ENCODE results near the gene CCDC185.

Gene CCDC185

DNA sequence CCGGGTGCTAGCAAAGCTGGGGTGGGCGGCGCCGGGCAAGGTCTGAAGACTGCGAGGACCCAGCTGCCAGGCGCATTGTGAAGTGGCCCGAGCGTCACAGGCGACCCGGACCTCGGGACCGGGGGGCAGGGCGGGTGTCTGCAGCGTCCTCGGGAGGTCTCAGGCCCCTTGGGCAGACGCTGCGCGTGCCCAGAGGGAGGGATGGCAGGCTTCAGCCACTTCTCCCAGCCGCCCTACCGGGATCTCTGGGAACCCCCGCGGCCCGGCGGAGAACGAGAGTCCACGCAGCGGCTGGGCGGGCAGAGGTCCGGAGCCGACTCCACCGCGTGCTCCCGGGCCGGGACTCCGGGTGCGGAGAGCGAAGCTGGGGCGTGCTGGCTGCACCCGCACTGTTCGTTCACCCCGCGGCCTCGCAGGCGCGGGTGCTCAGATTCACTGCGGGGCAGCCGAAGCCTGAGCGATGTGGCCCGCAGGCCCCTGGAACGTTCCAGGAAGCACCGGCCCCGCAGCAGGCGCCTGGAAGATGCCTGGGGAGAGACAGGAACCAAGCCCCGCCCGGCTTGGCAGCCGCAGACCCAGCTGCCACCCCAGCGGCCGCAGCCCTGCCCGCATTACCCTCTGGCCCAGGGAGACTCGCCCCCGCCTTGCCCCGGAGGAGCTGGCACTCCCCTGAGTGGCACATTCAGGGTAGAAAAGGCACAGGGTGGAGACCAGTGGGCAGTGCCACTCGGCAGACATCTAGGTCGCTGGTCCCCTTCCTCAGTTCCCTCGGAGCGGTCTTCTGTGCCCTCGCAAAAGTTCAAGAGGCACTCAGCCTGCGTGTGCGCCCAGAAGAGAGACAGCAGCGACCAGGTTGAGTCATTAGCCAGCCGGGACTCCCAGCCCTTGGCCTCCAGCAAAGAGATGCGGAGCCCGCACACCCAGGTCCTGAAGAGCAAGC is at the start of gene CCDC185:
CCDC185 (plus strand) TSS at position 141 of the 940 bp plus-strand sequence; CDS start at position 202, 61 bp downstream.
- no peak for DNase-seq (ENCODE audit: low spot score)

DNA sequence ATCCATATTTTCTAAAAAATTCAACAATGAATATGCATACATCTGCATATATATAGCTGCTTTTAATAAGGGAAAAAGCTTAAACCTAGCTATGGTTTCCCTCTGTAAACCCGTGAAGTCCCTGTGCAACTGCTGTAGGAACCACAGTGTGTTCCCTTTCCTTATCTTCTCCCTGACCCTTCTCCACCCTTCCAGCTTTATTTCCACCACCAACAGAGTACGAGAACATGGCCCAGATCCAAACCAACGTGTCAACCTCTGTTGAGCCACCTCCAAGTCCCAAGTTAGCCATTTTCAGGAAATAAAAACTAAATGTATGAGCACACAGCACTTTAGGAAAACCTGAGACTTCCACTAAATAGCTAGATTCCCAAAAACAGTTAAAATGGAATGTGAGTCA is 49.5 kb upstream of the CCDC185 start:
- no peak for DNase-seq (ENCODE audit: low spot score)

DNA sequence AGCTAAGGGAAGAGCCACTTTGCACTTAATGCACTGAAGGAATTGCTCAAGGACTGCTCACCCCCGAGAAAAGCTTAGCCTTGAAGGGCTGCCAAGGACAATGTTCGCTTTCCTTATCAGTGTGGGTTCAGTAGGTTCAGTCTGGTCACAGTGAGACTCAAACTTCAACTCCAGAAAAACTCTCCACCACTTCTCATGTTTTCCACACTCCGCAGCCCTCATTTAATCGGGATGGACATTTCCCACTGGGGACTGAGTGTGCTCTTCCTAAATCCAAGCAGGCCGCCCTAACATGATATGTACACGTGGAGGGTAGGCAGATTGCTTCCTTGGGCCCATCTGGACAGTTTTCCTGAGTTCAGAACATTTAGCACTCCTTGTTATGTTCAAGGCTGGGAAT is 48.7 kb upstream of the CCDC185 start:
- DNase-seq (ENCODE audit: low spot score) = no peak

DNA sequence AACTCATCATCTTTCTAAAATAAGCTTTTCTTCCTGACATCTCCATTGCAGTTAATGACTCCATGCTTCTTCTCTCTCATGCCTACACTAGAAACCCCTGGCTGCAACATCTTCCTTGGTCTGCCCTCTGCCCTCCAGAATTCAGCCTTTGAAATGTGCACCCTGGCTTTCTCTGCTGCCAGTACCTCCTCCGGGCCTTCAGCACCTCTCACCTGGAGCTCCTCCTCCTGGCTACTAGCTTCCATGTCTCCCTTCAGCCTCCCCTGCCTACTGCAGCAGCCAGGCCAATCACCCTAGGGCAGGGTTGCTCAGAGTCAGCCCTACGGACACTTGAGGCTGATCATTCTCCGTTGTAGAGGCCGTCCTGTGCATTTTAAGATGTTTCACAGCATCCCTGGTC is 47.5 kb upstream of the CCDC185 start:
- DNase-seq (ENCODE audit: low spot score) = no peak

DNA sequence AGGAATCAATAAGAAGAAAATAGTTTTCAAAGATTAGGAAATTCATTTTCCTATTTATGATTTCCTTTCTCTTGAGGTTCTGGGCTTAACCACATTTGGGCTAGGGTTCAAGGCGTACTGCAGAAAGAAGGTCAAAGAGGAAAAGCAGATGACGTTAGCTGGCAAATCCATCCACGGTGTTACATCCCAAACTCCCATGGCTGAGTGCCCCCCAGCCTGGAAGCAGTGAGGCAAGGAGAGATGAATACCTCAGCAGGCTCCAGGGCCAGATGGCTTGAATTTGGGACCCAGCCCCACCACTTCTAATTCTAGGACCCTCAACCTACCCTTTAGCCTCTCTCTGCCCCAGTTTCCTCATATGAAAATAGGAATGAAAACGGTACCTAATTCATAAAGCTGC is 46.9 kb upstream of the CCDC185 start:
- DNase-seq (ENCODE audit: low spot score) = no peak

DNA sequence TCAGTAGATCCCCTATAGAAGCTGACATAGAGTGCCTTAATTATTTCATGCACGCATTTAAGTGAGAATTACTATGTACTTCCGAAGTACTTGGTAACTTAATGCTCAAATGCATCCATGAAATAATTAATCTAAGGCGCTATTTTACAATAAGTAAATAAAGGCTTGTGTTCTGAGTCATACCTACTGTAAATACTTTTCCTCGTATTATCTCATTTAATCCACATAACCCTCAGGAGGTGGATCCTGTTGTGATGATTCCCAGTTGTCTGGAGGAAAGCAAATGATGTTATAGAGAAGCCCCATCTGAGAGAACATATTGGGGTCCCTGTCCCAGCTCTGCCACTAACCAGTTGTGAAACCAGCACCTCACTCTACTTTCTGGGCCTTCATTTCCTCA is 45.6 kb upstream of the CCDC185 start:
- no peak for DNase-seq (ENCODE audit: low spot score)

DNA sequence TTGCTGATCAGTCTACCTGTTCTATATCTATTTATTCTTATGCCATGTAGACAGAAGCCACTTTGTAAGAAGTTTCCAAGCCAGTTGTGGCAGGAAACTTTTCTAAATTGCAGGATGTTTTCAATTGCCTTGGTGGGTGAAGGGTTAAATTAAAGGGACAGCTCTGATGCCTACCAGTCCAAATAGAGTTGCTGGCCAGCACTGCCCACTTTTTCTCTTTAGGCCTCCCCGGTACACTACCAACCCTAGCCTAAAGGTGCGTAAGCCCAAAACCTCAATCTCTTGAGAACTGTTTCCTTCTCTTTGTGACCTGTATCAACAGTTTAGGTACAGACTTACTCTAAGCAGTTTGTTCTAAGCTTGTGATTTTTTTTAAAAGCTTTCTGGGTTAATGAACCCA is 44.8 kb upstream of the CCDC185 start:
- DNase-seq (ENCODE audit: low spot score) = no peak

DNA sequence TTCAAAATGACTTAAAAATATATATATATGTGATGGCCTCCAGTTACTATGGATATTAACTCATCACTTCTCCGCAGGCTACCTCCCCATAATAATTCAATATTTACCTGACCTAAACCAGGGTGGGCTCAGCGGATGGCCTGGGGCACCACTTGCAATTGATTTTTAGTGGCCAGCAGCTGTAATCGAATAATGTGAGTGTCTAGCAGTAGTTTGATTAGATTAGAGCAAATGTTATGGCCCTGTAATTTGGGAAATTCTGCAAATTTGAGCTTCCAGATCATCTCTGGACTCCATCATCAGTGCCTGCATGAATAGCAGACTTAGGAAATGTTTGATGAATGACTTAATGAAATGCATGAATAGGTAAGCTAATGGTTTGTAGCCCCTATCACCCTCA is 44.0 kb upstream of the CCDC185 start:
- DNase-seq (ENCODE audit: low spot score) = no peak

DNA sequence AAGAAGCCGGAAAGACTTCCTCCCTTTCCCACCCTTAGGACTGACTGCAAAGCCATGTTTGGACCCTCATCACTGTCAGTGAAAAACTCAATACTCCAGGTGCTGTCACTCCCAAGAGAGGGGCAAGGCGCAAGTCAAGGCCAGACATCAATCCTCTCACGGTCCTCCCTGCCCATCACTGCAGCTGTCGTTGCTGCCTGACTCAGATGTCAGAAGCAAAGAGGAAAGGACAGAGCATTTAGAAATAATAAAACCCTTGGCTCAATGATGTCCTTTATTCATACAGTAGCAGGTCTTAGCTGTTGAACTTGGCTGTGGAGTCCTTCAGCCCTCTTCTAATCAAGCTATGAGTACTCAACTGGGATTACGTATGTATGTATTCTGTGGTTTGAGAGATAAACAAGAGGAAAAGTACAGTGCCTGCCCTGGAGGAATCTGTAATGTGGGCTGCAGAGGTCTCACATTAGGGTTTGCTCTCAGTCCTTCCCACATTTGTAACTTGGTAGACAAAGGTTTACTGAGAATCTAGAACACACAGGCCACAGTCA is 42.8 kb upstream of the CCDC185 start:
- DNase-seq (ENCODE audit: low spot score) = no peak

DNA sequence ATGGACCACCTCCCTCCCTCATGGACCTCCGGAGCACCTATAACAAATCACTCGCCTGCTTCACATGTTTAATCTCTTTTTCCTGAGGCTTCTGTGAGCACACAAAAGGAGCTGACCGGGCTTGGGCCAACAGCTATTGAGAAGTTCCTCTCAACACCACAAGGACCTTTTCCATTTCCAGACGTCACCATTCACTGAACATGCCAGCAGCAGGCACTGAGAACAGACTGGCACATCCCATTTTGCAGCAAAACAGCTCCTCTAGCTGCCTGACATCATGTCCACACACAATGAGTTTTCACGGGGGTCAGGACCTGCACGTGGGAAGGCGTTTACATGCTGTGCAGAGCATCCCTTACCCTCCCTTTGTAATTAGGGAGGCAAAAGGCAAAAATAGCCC is 40.3 kb upstream of the CCDC185 start:
- DNase-seq (ENCODE audit: low spot score) = no peak

DNA sequence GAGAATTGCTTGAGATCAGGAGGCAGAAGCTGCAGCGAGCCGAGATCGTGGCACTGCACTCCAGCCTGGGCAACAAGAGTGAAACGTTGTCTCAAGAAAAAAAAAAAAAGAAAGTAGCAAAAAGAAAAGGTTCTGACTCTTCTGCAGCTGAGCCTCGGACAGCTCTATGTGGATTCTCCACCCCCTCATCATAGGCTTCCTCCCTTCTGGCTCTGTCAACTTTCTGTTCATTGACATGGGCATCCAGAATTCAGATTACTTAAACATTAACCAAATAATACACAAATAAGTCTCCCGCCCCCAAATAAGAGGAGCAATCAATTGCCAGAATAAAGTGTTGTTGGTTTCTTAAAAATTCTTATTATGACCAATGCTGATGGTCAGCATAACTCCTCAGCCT is 39.3 kb upstream of the CCDC185 start:
- no peak for DNase-seq (ENCODE audit: low spot score)

DNA sequence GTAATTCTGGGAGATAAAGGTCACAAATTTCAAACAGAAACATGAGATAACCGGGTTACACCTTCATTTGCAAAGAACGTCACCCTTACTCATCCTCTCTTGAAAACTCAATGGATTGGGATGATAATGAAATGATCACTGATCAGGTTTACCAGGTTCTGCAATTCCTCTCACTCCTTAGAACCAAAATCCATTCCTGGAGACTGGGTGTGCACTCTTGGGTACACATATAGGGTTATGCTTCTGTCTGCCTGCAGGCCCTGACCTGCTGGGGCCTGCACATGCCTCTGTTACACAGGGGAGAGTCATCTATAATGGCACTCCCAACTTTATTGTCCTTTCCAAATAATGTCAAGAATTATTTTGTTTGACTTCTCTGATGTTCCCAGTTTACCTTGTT is 37.5 kb upstream of the CCDC185 start:
- DNase-seq (ENCODE audit: low spot score) = no peak

DNA sequence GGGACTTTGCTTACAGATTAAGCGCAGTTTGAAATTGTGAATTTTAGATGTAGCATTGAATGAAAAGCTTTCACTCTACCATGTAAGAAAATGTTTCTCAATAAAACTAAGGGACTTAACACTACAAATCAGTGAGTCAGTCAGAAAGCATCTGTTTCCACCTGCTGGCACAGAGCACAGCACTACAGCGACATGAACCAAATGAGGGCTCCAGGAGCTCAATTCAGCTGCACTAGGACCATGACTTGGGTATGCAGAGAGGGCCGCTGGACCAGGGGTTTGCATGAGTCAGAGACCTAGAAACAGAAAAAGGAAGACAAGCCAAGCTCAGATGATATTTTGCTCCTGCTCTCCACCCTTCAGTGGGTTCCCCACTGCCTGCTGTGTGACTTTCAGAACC is 34.4 kb upstream of the CCDC185 start:
- no peak for DNase-seq (ENCODE audit: low spot score)

DNA sequence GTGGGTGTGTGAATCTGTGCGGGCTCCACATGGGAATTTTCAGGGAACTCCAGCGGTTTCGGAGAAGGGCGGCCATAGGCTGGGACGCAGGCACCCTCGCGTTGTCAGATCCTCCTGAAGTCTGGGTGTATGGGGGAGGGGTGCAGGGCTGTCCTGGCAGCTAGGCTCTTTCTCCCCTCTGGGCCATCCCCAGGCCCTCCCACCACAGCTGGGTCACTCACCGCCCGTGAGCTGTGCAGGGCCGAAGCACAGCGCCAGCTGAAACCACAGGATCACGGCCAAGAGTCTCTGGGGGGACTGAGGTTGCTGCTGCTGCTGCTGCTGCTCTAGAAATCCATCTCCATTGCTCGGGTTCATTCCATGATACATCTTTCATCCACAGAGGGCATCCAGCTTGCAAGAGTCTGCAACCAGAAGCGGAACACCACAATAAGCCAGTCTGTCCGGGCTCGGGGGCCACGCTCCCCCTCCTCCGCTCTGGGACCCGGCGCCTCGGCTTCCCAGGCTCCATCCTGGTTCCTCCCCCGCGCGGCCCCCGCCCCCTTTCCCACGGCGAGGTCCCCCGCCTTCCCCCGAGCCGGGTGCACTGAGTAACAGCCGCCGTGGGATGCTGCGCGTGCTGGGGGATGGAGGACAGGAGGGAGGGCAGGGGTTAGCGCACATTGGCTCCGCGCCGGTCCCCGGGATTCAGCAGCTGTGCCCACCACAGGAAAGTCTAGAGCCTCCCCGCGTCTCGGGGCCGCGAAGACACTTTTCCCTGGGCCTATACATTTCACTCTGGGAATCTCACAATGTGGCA is 30.0 kb upstream of the CCDC185 start:
- peak; percentile 28 for DNase-seq (ENCODE audit: low spot score)

DNA sequence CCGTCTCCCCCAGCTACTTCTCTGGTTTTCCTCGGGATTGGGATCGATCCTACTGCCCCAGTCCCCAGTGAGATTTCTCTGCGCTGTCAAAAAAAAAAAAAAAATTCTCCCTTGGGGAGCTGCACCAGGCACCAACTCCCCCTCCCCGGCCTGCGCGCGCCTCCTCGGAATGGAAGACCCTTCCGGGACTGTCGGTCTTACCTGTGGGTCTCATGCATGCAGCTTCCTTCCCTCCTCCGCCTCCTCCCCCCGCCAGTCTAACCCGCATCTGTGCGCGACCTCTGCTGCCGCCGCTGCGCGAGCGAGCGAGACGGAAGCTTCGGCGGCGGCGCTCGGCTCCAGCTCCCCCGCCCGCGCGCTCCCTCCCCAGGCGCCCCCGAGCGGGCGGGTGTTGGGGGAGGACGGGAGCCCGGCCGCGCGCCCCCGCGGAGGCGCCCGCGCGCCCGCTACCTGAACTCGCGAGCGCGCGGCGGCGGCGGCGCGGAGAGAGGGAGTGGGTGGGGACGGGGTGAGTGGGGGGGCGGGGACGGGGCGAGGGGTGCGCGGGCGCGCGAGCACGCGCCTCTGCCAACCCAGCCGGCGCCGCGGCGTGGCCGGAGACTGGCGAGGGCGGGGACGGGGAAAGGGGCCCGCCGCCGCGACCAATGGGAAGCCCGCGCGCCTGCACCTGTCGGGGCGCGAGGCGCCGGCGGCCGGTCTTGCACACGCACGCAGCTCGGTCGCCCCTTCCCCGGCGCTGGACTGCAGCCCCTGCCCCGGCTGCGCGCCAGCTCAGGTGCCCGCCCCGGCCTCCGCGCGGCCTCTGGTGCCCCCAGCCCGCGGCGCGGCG is 29.1 kb upstream of the CCDC185 start, which contains the start of gene SUSD4:
SUSD4 (minus strand) TSS at position 321 of the 829 bp plus-strand sequence. CDS start 751 bp downstream, outside the sequence.
- DNase-seq (ENCODE audit: low spot score) = peak; percentile 53

DNA sequence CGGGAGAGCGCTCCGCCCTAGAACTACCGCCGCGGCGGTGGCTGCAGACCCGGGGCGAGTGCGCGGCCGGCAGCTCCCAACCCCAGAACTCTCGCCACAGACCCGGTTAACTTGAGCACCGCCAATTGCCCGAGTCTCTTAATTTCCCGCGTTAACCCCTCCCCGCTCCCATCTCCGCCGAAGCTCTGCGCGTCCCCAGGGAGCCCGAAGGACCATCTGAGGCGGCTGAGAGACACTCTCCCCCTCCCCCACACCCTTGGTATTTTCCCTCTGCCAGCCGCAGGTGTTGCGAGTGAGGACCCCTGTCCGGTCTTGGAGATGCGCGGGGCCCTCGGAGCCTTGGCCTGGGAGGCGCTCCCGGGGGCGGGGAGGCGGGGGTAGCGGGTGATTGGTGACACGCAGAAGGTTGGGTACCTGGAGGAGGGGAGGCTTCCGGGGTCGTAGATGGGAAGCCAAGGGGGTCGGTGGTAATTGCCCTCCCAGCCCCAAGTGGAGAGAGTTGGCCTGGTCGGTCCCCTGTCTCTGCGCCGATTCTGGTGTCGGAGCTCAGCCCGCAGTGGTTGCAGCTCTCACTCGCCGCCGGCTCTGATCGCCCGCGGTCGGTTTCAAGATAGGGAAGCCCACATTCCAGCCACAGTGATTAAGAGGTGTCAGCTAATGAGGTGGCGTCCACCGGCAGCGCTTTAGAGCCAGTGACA is 28.4 kb upstream of the CCDC185 start:
- no peak for DNase-seq (ENCODE audit: low spot score)

DNA sequence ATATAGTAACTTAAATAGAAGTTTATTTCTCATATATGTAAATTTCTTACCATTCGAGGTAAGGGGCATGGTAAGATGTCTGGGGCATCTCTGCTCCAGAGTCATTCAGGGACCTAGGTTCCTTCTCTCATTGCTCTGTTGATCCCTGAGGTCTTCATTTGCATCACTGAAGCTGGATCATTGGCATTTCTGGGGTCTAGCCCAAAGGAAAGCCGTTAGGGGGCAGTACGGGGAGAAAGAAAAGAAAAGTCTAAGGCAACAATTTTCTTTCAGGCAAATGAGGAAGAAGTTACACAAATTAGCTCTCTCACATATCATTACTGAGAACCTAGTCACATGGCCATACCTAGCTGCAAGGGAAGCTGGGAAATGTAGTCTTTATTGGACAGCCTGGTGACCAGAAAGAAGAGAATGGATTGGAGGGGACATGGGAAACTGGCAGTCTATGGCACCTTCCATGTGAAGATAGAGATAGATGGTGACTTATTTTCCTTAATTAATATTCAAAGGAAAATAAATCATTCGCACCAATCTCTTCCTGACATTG is 19.1 kb upstream of the CCDC185 start:
- DNase-seq (ENCODE audit: low spot score) = no peak

DNA sequence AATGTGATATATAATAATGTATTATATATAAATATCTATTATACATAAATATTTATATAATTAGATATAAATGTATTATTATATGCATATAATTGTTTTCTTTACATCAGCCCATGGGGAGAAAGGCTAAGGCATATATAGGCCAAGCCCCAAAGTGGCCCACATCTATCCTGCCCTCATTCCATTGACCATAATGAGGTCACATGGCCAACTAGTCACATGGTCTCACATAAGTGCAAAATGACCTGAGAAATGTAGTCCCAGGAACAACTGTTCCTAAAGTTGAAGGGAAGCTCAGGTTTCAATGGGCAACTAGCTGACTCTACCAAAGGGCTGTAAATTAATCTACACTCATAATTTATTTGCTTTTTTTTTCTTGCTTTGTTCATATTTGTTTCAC is 14.5 kb upstream of the CCDC185 start:
- no peak for DNase-seq (ENCODE audit: low spot score)

DNA sequence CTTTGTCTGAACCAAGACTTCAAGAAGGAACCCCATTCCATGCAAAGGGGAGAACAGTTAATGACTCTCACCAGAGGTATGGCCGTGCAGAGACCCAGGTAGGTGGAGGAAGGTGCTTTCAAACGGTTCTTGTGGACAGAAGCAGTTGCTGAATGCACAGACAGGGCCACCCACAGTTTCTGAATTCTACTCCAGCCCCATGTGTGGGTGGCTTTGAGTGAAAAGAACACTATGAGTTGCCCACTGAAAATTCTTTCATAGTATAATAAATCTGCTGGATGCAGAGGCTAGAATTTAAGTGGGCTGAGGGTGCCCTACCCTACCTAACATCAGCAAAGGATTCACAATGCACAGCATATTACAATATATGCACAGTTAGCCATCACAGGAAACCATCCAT is 7.2 kb upstream of the CCDC185 start:
- DNase-seq (ENCODE audit: low spot score) = no peak

DNA sequence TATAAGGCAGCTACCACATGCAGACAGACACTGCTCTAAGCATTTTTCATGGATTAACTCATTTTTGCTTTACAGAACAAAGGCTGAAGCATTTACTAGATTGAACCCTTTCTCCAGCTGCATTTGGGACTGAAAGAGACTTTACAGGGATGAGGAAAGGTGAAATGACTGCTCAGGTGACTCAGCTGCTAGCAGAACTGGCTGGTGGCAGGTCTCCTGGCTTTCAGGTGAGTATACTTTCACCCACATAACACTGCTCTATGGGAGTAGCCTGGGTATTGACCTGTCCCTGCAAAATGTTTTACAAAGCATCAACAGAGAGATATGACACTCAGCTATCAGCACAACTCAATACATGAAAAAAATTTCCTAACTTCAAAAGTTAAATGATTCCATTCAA is 2.6 kb upstream of the CCDC185 start:
- no peak for DNase-seq (ENCODE audit: low spot score)

DNA sequence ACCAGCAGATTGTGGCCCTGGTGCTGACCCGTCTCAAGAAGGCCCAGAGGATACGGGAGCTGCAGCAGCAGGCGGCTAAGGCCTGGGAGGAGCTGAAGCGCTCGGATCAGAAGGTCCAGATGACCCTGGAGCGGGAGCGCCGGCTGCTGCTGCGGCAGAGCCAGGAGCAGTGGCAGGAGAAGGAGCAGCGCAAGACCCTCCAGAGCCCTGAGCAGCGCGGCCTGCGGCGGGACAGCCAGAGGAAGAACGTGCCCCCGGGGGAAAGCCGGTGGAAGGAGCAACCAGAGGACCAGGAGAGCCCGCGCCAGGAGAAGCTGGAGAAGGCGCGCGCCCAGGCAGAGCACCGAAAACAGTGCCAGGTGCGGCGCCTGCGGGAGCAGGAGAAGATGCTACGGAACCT is 1.0 kb downstream of the CCDC185 start:
- no peak for DNase-seq (ENCODE audit: low spot score)
